HEK293 (cell line): ENCODE results near the gene SEMA4B.

ENCODE experiments used
- CTCF ChIA-PET: fragments of 350-600 bp; formaldehyde crosslinking; extraction: SDS; loops from one replicate; lab custom pipeline; 2021; ENCODE audit warnings: antibody characterized with exemption; lab: Yijun Ruan, JAX
- POLR2A ChIA-PET: fragments of 300-600 bp; formaldehyde crosslinking; extraction: SDS; loops from one replicate; lab custom pipeline; 2020; ENCODE audit warnings: antibody characterized with exemption, inconsistent platforms; lab: Yijun Ruan, JAX
- H3K27ac ChIP-seq: fragments of 200-500 bp; sonication (Bioruptor generic); 2 replicates; pipeline ENCODE4 v1.5.1; 2014; ENCODE audit warnings: low read depth, low read length, control low read depth, inconsistent platforms; ENCODE audit errors: extremely low read depth
- H3K36me3 ChIP-seq, 2 experiments: fragments of 200-500 bp in 1 of 2; sonication (Bioruptor generic) in 1 of 2; 1 replicate in 1 of 2; 2 replicates in 1 of 2; pipeline ENCODE4 v1.5.1; 2014 to 2017; ENCODE audit warnings: inconsistent platforms in 2 of 2, low read length in 2 of 2; ENCODE audit not compliant: control insufficient read depth in 2 of 2, insufficient read depth in 1 of 2
- H3K4me1 ChIP-seq: fragments of 200-500 bp; sonication (Bioruptor generic); 2 replicates; pipeline ENCODE4 v1.5.1; 2014; ENCODE audit warnings: mild to moderate bottlenecking, low read length, inconsistent platforms; ENCODE audit not compliant: control insufficient read depth, insufficient read depth
- H3K4me3 ChIP-seq: 2 replicates; pipeline ENCODE4 v1.5.1; 2011; ENCODE audit warnings: low read depth, mild to moderate bottlenecking, control low read depth, low read length, moderate library complexity
- H3K9me3 ChIP-seq: fragments of 200-500 bp; sonication (Bioruptor generic); 2 replicates; pipeline ENCODE4 v1.5.1; 2014; ENCODE audit warnings: low read depth, low read length, inconsistent platforms; ENCODE audit not compliant: control insufficient read depth, insufficient read depth
- GLIS1 ChIP-seq: fragments of 450-650 bp; formaldehyde crosslinking; IDR thresholded peaks from 2 replicates; pipeline ENCODE4 v1.5.1; 2016; ENCODE audit warnings: missing biosample characterization, missing genetic modification characterization
- HOXA7 ChIP-seq: sonication (generic); formaldehyde crosslinking; IDR thresholded peaks from 2 replicates; pipeline ENCODE4 v1.8.1; 2022; ENCODE audit warnings: missing genetic modification reagents, borderline replicate concordance
- IKZF3 ChIP-seq: fragments of 450-650 bp; IDR thresholded peaks from 2 replicates; pipeline ENCODE4 v1.5.0; 2018; ENCODE audit warnings: missing biosample characterization, mild to moderate bottlenecking, missing genetic modification characterization, moderate library complexity
- SP7 ChIP-seq: fragments of 450-650 bp; formaldehyde crosslinking; IDR thresholded peaks from 2 replicates; pipeline ENCODE4 v1.5.1; 2016; ENCODE audit warnings: missing biosample characterization, missing genetic modification characterization
- ZBTB44 ChIP-seq: fragments of 450-650 bp; IDR thresholded peaks from 2 replicates; pipeline ENCODE4 v1.5.1; 2018; ENCODE audit warnings: missing biosample characterization, mild to moderate bottlenecking, missing genetic modification characterization
- ZBTB48 ChIP-seq: fragments of 450-650 bp; formaldehyde crosslinking; IDR thresholded peaks from 2 replicates; pipeline ENCODE4 v1.5.1; 2016; ENCODE audit warnings: missing biosample characterization, missing genetic modification characterization
- ZFP3 ChIP-seq: fragments of 450-650 bp; formaldehyde crosslinking; IDR thresholded peaks from 2 replicates; pipeline ENCODE4 v1.5.1; 2016; ENCODE audit warnings: low read depth, missing biosample characterization, missing genetic modification characterization
- ZIC2 ChIP-seq: fragments of 450-650 bp; formaldehyde crosslinking; IDR thresholded peaks from 2 replicates; pipeline ENCODE4 v1.5.1; 2016; ENCODE audit warnings: missing biosample characterization, missing genetic modification characterization
- ZNF114 ChIP-seq: fragments of 450-650 bp; formaldehyde crosslinking; IDR thresholded peaks from 2 replicates; pipeline ENCODE4 v1.5.0; 2017; ENCODE audit warnings: missing biosample characterization, missing genetic modification characterization
- ZNF133 ChIP-seq: fragments of 450-650 bp; formaldehyde crosslinking; IDR thresholded peaks from 2 replicates; pipeline ENCODE4 v1.5.1; 2016; ENCODE audit warnings: missing biosample characterization, missing genetic modification characterization
- ZNF510 ChIP-seq: fragments of 450-650 bp; formaldehyde crosslinking; IDR thresholded peaks from 2 replicates; pipeline ENCODE4 v1.5.1; 2018; ENCODE audit warnings: mild to moderate bottlenecking, missing genetic modification characterization, missing biosample characterization; ENCODE audit not compliant: insufficient replicate concordance
- ZNF558 ChIP-seq: fragments of 450-650 bp; formaldehyde crosslinking; IDR thresholded peaks from 2 replicates; pipeline ENCODE4 v1.5.1; 2016; ENCODE audit warnings: missing biosample characterization, missing genetic modification characterization
- ZNF660 ChIP-seq: fragments of 450-650 bp; IDR thresholded peaks from 2 replicates; pipeline ENCODE4 v1.5.1; 2018; ENCODE audit warnings: missing biosample characterization, mild to moderate bottlenecking, missing genetic modification characterization
- ZNF76 ChIP-seq: fragments of 450-650 bp; formaldehyde crosslinking; IDR thresholded peaks from 2 replicates; pipeline ENCODE4; 2016; ENCODE audit warnings: low read depth, missing biosample characterization, missing genetic modification characterization, borderline replicate concordance
- ZNF792 ChIP-seq: fragments of 450-650 bp; formaldehyde crosslinking; IDR thresholded peaks from 2 replicates; pipeline ENCODE4 v1.5.1; 2016; ENCODE audit warnings: missing biosample characterization, missing genetic modification characterization
- ZNF830 ChIP-seq: fragments of 450-650 bp; IDR thresholded peaks from 2 replicates; pipeline ENCODE4 v1.5.0; 2018; ENCODE audit warnings: missing biosample characterization, missing genetic modification characterization, low read depth, mild to moderate bottlenecking, moderate library complexity
- ZSCAN16 ChIP-seq: fragments of 450-650 bp; formaldehyde crosslinking; IDR thresholded peaks from 2 replicates; pipeline ENCODE4 v1.5.1; 2016; ENCODE audit warnings: missing biosample characterization, missing genetic modification characterization
- TF ChIP-seq, protein P1 (sequence below): fragments of 450-650 bp; formaldehyde crosslinking; optimal IDR thresholded peaks from 2 replicates; pipeline ENCODE3; 2016; ENCODE audit warnings: missing biosample characterization, mild to moderate bottlenecking, missing genetic modification characterization
- TF ChIP-seq, protein P2 (sequence below): fragments of 450-650 bp; formaldehyde crosslinking; IDR thresholded peaks from 2 replicates; pipeline ENCODE4 v1.5.1; 2016; ENCODE audit warnings: missing biosample characterization, missing genetic modification characterization, borderline replicate concordance
- TF ChIP-seq, protein P3 (sequence below): fragments of 450-650 bp; formaldehyde crosslinking; IDR thresholded peaks from 2 replicates; pipeline ENCODE4 v1.5.1; 2017; ENCODE audit warnings: missing biosample characterization, missing genetic modification characterization

SEMA4B gene

DNA sequence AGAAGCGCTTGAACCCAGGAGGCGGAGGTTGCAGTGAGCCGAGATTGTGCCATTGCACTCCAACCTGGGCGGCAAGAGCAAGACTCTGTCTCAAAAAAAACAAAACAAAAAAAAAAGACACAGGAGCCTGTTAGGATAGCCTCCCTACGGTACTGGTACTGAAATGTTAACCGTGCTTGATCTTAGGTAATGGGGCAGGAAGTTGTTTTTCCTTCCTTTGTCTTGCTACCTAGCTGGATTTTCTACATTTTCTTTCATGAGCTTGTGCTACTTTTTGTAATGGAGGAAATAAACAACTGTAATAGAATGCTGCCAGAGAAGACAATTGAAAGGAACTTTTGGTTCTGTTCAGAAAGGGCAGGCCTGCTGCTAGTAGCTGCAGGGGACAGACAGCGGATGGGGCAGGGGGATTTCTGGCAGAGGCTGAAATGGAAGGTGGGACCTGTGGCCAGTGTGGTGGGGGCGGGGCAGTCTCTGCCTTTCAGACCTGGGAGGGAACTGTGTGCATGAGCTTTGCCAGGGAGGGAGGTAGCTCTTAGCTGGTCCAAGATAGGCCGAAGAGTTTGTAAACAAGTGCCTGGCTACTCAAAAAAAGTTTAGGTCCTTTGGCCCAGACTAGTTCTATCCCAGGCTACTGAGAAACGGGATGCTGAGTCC is 49.0 kb upstream of the SEMA4B start:
- Histone ChIP-seq H3K27ac (no peak overlapping the region), H3K4me1 (peaks cover 6% of the 10 kb centered on the region), H3K4me3 (no peak overlapping the region), H3K9me3 (no peaks in the 10 kb centered on the region), H3K36me3 (no peaks in the 10 kb centered on the region)
- no peak for TF ChIP-seq ZFP3 (tag by site-specific recombination)
- no peak for TF ChIP-seq ZBTB48 (tag by site-specific recombination)
- no peak for TF ChIP-seq GLIS1 (tag by site-specific recombination)
- TF ChIP-seq, protein P1, sequence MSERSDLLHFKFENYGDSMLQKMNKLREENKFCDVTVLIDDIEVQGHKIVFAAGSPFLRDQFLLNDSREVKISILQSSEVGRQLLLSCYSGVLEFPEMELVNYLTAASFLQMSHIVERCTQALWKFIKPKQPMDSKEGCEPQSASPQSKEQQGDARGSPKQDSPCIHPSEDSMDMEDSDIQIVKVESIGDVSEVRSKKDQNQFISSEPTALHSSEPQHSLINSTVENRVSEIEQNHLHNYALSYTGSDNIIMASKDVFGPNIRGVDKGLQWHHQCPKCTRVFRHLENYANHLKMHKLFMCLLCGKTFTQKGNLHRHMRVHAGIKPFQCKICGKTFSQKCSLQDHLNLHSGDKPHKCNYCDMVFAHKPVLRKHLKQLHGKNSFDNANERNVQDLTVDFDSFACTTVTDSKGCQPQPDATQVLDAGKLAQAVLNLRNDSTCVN: no peak
- TF ChIP-seq ZNF76 (tag by site-specific recombination): no peak
- no peak for TF ChIP-seq ZNF792 (tag by site-specific recombination)
- TF ChIP-seq, protein P2, sequence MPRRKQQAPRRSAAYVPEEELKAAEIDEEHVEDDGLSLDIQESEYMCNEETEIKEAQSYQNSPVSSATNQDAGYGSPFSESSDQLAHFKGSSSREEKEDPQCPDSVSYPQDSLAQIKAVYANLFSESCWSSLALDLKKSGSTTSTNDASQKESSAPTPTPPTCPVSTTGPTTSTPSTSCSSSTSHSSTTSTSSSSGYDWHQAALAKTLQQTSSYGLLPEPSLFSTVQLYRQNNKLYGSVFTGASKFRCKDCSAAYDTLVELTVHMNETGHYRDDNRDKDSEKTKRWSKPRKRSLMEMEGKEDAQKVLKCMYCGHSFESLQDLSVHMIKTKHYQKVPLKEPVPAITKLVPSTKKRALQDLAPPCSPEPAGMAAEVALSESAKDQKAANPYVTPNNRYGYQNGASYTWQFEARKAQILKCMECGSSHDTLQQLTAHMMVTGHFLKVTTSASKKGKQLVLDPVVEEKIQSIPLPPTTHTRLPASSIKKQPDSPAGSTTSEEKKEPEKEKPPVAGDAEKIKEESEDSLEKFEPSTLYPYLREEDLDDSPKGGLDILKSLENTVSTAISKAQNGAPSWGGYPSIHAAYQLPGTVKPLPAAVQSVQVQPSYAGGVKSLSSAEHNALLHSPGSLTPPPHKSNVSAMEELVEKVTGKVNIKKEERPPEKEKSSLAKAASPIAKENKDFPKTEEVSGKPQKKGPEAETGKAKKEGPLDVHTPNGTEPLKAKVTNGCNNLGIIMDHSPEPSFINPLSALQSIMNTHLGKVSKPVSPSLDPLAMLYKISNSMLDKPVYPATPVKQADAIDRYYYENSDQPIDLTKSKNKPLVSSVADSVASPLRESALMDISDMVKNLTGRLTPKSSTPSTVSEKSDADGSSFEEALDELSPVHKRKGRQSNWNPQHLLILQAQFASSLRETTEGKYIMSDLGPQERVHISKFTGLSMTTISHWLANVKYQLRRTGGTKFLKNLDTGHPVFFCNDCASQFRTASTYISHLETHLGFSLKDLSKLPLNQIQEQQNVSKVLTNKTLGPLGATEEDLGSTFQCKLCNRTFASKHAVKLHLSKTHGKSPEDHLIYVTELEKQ (tag by site-specific recombination): no peak
- TF ChIP-seq IKZF3 (tag by site-specific recombination): no peak
- no peak for TF ChIP-seq ZNF114
- TF ChIP-seq ZBTB44 (tag by site-specific recombination): no peak
- no peak for TF ChIP-seq ZIC2 (tag by site-specific recombination)
- CTCF ChIA-PET: interaction anchor here (0.9 to 15.0 kb wide), 6 partner anchors 9 to 66 kb away, joined by 3 to 275 read pairs (median 5); no protein-coding TSS in a partner anchor
- POLR2A ChIA-PET: interaction anchor here (0.6 to 1.0 kb wide), 2 partner anchors 69 to 82 kb away, joined by 3 read pairs; partner anchors contain the start of genes CIB1 and GDPGP1

DNA sequence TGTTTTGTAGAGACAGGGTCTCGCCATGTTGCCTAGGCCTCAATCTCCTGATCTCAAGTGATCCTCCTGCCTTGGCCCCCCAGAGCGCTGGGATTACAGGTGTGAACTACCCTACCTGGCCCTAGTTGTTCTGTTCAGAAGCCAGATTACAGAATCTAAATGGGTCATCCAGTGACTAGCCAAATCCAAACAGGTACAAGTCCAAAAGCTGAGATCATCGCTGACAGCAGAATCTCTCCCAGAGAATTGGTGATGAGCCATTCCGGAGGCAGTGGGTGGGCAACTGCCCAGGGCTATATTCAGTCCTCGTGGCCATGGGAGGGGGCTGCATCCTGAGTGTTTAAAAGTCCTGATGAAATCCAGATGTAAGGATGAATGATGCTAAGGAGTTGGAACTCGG is 47.5 kb upstream of the SEMA4B start:
- TF ChIP-seq ZSCAN16 (tag by site-specific recombination): no peak
- TF ChIP-seq SP7 (tag by site-specific recombination): no peak
- no peak for TF ChIP-seq ZNF558 (tag by site-specific recombination)
- no peak for TF ChIP-seq HOXA7
- TF ChIP-seq ZNF510 (tag by site-specific recombination): no peak
- TF ChIP-seq, protein P3, sequence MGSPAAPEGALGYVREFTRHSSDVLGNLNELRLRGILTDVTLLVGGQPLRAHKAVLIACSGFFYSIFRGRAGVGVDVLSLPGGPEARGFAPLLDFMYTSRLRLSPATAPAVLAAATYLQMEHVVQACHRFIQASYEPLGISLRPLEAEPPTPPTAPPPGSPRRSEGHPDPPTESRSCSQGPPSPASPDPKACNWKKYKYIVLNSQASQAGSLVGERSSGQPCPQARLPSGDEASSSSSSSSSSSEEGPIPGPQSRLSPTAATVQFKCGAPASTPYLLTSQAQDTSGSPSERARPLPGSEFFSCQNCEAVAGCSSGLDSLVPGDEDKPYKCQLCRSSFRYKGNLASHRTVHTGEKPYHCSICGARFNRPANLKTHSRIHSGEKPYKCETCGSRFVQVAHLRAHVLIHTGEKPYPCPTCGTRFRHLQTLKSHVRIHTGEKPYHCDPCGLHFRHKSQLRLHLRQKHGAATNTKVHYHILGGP: no peak
- TF ChIP-seq ZNF660 (tag by site-specific recombination): no peak
- TF ChIP-seq ZNF133 (tag by site-specific recombination): no peak
- no peak for TF ChIP-seq ZBTB44 (tag by site-specific recombination)
- TF ChIP-seq ZNF830 (tag by site-specific recombination): no peak
- Histone ChIP-seq H3K9me3 (no peaks in the 10 kb centered on the region), H3K4me3 (no peak overlapping the region), H3K27ac (no peak overlapping the region), H3K4me1 (peaks cover 10% of the 10 kb centered on the region), H3K36me3 (no peaks in the 10 kb centered on the region)
- ChIA-PET POLR2A (no interaction called here), CTCF (interaction anchor here (1.0 to 15.0 kb wide), 2 partner anchors 11 to 65 kb away, joined by 3 to 275 read pairs; no protein-coding TSS in a partner anchor)
